Measurements from ENCODE around the gene SPAG9. TPM values are rescaled to one million over a fixed set of nuclear protein-coding genes. Genes with fewer than 3 reads are reported as not detected.

The SPAG9 gene
- total RNA-seq, 4 donors from 2014 or later: 81.2 to 99.9 (median 89.9) TPM

DNA sequence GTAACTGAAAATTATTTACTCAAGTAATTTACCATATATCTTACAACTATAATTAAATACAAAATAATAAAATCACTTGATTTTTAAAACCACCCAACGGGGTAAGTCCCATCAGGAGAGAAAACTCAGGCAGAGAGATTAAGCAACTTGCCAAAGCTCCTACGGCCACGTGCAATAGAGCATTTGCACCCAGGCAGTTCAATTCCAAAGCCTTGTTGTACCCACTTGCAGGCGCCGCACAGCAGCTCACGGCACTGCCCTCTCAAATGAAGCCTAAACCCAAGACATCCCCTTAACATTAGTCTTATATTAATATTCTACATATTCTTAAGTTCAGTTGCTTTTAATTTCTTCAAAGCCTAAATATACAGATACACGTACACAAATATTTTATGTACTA, 75.7 kb downstream of the SPAG9 start:
- Histone ChIP-seq H3K27me3 (no peaks in the 10 kb centered on the region), H3K4me1 (peaks cover 0 to 40% (median 26%) of the 10 kb centered on the region in 4 donors), H3K9me3 (no peaks in the 10 kb centered on the region), H3K27ac (replicated peaks in 1 of 4) (no peak overlapping the region), H3K36me3 (peaks cover 0 to 4% (median 0%) of the 10 kb centered on the region in 4 donors), H3K4me3 (no peak overlapping the region)
- intact Hi-C loops (cut with DNase I): no loop called here
- no peak for DNase-seq (ENCODE audit: extremely low spot score)
- TF ChIP-seq POLR2A (IDR thresholded peaks at IDR 0.05; ENCODE audit: low read depth): no peak
- TF ChIP-seq, protein P1, sequence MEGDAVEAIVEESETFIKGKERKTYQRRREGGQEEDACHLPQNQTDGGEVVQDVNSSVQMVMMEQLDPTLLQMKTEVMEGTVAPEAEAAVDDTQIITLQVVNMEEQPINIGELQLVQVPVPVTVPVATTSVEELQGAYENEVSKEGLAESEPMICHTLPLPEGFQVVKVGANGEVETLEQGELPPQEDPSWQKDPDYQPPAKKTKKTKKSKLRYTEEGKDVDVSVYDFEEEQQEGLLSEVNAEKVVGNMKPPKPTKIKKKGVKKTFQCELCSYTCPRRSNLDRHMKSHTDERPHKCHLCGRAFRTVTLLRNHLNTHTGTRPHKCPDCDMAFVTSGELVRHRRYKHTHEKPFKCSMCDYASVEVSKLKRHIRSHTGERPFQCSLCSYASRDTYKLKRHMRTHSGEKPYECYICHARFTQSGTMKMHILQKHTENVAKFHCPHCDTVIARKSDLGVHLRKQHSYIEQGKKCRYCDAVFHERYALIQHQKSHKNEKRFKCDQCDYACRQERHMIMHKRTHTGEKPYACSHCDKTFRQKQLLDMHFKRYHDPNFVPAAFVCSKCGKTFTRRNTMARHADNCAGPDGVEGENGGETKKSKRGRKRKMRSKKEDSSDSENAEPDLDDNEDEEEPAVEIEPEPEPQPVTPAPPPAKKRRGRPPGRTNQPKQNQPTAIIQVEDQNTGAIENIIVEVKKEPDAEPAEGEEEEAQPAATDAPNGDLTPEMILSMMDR (IDR thresholded peaks at IDR 0.05): no peak
- no peak for TF ChIP-seq POLR2AphosphoS5 (IDR thresholded peaks at IDR 0.05)
- TF ChIP-seq EP300 (IDR thresholded peaks at IDR 0.05): no peak
- 71% methylated on average over 7 of the region's 7 CpGs for WGBS

GRCh38 chr17:51036084-51036483, 84.6 kb downstream of the SPAG9 start:
- no peak overlapping the region for H3K27ac ChIP-seq (replicated peaks in 1 of 4)

GRCh38 chr17:51035431-51035830, 85.2 kb downstream of the SPAG9 start:
- Histone ChIP-seq H3K27me3 (no peaks in the 10 kb centered on the region), H3K36me3 (peaks cover 0 to 35% (median 19%) of the 10 kb centered on the region in 4 donors), H3K9me3 (no peaks in the 10 kb centered on the region), H3K27ac (replicated peaks in 1 of 4) (peak overlapping the region in 1 of 4 donors; percentile 7), H3K4me3 (no peak overlapping the region), H3K4me1 (peaks cover 7 to 17% (median 11%) of the 10 kb centered on the region in 4 donors)
- DNase-seq (ENCODE audit: extremely low spot score): no peak
- intact Hi-C loops (cut with DNase I): no loop called here
- TF ChIP-seq POLR2AphosphoS5 (IDR thresholded peaks at IDR 0.05) (no peak), POLR2A (IDR thresholded peaks at IDR 0.05; ENCODE audit: low read depth) (no peak), EP300 (IDR thresholded peaks at IDR 0.05) (no peak)
- TF ChIP-seq, protein P1 (IDR thresholded peaks at IDR 0.05): no peak

More at GRCh38 chr17:51036084-51036483, 84.6 kb downstream of the SPAG9 start:
- DNase-seq (ENCODE audit: extremely low spot score): no peak
- Histone ChIP-seq H3K9me3 (no peaks in the 10 kb centered on the region), H3K36me3 (peaks cover 0 to 35% (median 19%) of the 10 kb centered on the region in 4 donors), H3K4me1 (peaks cover 6 to 17% (median 11%) of the 10 kb centered on the region in 4 donors), H3K27me3 (no peaks in the 10 kb centered on the region), H3K4me3 (no peak overlapping the region)
- 90% methylated on average over 3 of the region's 3 CpGs for WGBS
- intact Hi-C loops (cut with DNase I): no loop called here
- no peak for TF ChIP-seq POLR2AphosphoS5 (IDR thresholded peaks at IDR 0.05)
- TF ChIP-seq POLR2A (IDR thresholded peaks at IDR 0.05; ENCODE audit: low read depth): no peak
- no peak for TF ChIP-seq EP300 (IDR thresholded peaks at IDR 0.05)
- TF ChIP-seq, protein P1 (IDR thresholded peaks at IDR 0.05): no peak

GRCh38 chr17:51034800-51035199, 85.9 kb downstream of the SPAG9 start:
- Histone ChIP-seq H3K27me3 (no peaks in the 10 kb centered on the region), H3K9me3 (no peaks in the 10 kb centered on the region), H3K4me1 (peaks cover 8 to 20% (median 14%) of the 10 kb centered on the region in 4 donors), H3K27ac (replicated peaks in 1 of 4) (no peak overlapping the region), H3K4me3 (no peak overlapping the region), H3K36me3 (peaks cover 0 to 29% (median 19%) of the 10 kb centered on the region in 4 donors)
- DNase-seq (ENCODE audit: extremely low spot score): no peak
- 96% methylated on average over 2 of the region's 2 CpGs for WGBS
- intact Hi-C loops (cut with DNase I): no loop called here
- TF ChIP-seq EP300 (IDR thresholded peaks at IDR 0.05): no peak

DNA sequence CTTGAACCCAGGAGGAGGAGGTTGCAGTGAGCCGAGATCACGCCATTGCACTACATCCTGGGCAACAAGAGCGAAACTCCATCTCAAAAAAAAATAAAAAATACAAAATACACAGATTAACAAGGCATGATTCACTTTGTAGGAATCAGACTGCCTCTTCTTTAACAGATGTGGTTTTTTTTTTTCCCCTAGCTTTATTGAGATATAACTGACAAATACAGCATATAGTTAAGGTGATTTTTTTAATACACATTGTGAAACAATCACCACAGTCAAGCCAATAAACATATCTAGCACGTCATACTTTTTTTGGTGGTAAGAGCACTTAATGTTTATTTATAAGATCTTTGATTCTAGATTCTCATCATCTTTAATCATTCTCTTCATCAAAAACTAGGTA, 87.8 kb downstream of the SPAG9 start:
- H3K36me3 ChIP-seq: peaks cover 0 to 20% (median 6%) of the 10 kb centered on the region in 4 donors
- no peaks in the 10 kb centered on the region for H3K9me3 ChIP-seq
- intact Hi-C loops (cut with DNase I): no loop called here
- TF ChIP-seq POLR2A (IDR thresholded peaks at IDR 0.05; ENCODE audit: low read depth) (no peak), POLR2AphosphoS5 (IDR thresholded peaks at IDR 0.05) (no peak), EP300 (IDR thresholded peaks at IDR 0.05) (no peak)
- TF ChIP-seq, protein P1 (IDR thresholded peaks at IDR 0.05): no peak
- no peak overlapping the region for H3K27ac ChIP-seq (replicated peaks in 1 of 4)
- DNase-seq (ENCODE audit: extremely low spot score): no peak
- 94% methylated on average over 4 of the region's 4 CpGs for WGBS
- no peaks in the 10 kb centered on the region for H3K27me3 ChIP-seq
- no peak overlapping the region for H3K4me3 ChIP-seq
- peaks cover 8 to 25% (median 18%) of the 10 kb centered on the region in 4 donors for H3K4me1 ChIP-seq
